Measurements from ENCODE around the gene CDK18. TPM values are rescaled to one million over a fixed set of nuclear protein-coding genes. Genes with fewer than 3 reads are reported as not detected.
A peak's percentile ranks its signal among the peaks of the same experiment; 100 is the strongest.

The CDK18 gene
- total and polyA plus RNA-seq, 7 donors, result 1.5 to 11.9 (median 3.9) TPM

- DNase-seq (peak in 1 of 2 donors; percentile 32), ATAC-seq (no peak)
- H3K4me3 ChIP-seq, result no peak overlapping the region
- H3K27ac ChIP-seq, result no peak overlapping the region
- peaks cover 0 to 57% (median 12%) of the 10 kb centered on the region in 3 donors for H3K27me3 ChIP-seq (ENCODE audit: insufficient read depth in 3 of 3, low read length in 2 of 3)
- no peaks in the 10 kb centered on the region for H3K36me3 ChIP-seq (ENCODE audit: insufficient read depth in 1 of 2, low read depth in 1 of 2)
- TF ChIP-seq CTCF (IDR thresholded peaks at IDR 0.05), result no peak
- no peaks in the 10 kb centered on the region for H3K9me3 ChIP-seq
- WGBS, 3 donors, result 76 to 84% (median 77%) methylated on average over 5 of the region's 5 CpGs
- intact Hi-C loops (cut with DNase I), result no loop called here
- no peaks in the 10 kb centered on the region for H3K4me1 ChIP-seq
Observed at GRCh38 chr1:205545991-205546390, 41.5 kb downstream of the CDK18 start.

DNA sequence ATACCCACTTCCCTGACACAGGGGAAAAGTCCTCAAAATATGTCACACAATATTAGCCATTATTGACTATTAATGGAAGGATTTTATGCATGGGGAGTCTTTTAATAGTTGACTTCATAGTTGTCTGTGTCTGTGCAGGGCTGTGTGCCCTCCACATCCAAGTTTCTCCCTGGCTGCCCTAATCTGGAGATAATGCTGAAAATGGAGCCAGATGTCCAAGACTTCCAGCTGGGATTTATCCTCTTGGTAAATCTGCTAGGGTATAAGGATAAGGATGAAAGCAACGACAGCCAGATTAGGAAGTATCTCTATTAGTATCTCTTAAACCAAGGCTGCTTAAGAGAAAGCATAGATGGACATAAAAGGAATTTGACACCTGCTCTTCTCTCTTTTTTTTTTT lies 42.1 kb downstream of the CDK18 start:
- Histone ChIP-seq H3K27me3 (ENCODE audit: insufficient read depth in 3 of 3, low read length in 2 of 3) (peaks cover 0 to 55% (median 12%) of the 10 kb centered on the region in 3 donors), H3K9me3 (no peaks in the 10 kb centered on the region), H3K4me1 (no peaks in the 10 kb centered on the region), H3K36me3 (ENCODE audit: insufficient read depth in 1 of 2, low read depth in 1 of 2) (no peaks in the 10 kb centered on the region), H3K27ac (no peak overlapping the region), H3K4me3 (no peak overlapping the region)
- DNase-seq (no peak), ATAC-seq (no peak)
- TF ChIP-seq CTCF (IDR thresholded peaks at IDR 0.05), result no peak
- intact Hi-C loops (cut with DNase I), result no loop called here
- WGBS, 3 donors, result 33 to 52% (median 50%) methylated on average over 1 of the region's 1 CpG

GRCh38 chr1:205547936-205548827 lies 43.7 kb downstream of the CDK18 start:
- 27 to 43% (median 34%) methylated on average over 15 of the region's 15 CpGs for WGBS, 3 donors
- Histone ChIP-seq H3K4me3 (no peak overlapping the region), H3K9me3 (no peaks in the 10 kb centered on the region), H3K4me1 (no peaks in the 10 kb centered on the region), H3K27ac (no peak overlapping the region), H3K27me3 (ENCODE audit: insufficient read depth in 3 of 3, low read length in 2 of 3) (peaks cover 0 to 52% (median 9%) of the 10 kb centered on the region in 3 donors), H3K36me3 (ENCODE audit: insufficient read depth in 1 of 2, low read depth in 1 of 2) (no peaks in the 10 kb centered on the region)
- ATAC-seq (no peak), DNase-seq (peak in 1 of 2 donors; percentile 40)
- no peak for TF ChIP-seq CTCF (IDR thresholded peaks at IDR 0.05)
- intact Hi-C loops (cut with DNase I), result no loop called here

- no peaks in the 10 kb centered on the region for H3K36me3 ChIP-seq (ENCODE audit: insufficient read depth in 1 of 2, low read depth in 1 of 2)
- no peaks in the 10 kb centered on the region for H3K9me3 ChIP-seq
- no peak overlapping the region for H3K4me3 ChIP-seq
- H3K4me1 ChIP-seq, result no peaks in the 10 kb centered on the region
- intact Hi-C loops (cut with DNase I), result no loop called here
- no peak for TF ChIP-seq CTCF (IDR thresholded peaks at IDR 0.05)
- no peak overlapping the region for H3K27ac ChIP-seq
- WGBS, 3 donors, result 65 to 68% (median 67%) methylated on average over 3 of the region's 3 CpGs
- no peak for ATAC-seq
- DNase-seq, result no peak
- peaks cover 0 to 58% (median 0%) of the 10 kb centered on the region in 3 donors for H3K27me3 ChIP-seq (ENCODE audit: insufficient read depth in 3 of 3, low read length in 2 of 3)
Observed at GRCh38 chr1:205554026-205554811, 49.8 kb downstream of the CDK18 start.
